DND-41 (cell line): Measurements from ENCODE around the gene P2RX2.

Experiments
- ATAC-seq: fragments of 200-7000 bp; cut with Tn5 transposase; 3 replicates; pipeline ENCODE4 v1.9.1; 2021; ENCODE audit warnings: low read depth; ENCODE audit not compliant: insufficient read depth
- DNase-seq: peaks from one replicate; pipeline ENCODE4 v3.0.0-alpha.2; 2020
- H2AFZ ChIP-seq: 2 replicates; pipeline ENCODE4 v1.6.0; 2012; ENCODE audit warnings: low read depth, low read length
- H3K27ac ChIP-seq: 2 replicates; pipeline ENCODE4 v1.5.1; 2012; ENCODE audit warnings: low read length, inconsistent platforms
- H3K27me3 ChIP-seq: fragments of 200-600 bp; sonication (generic); 2 replicates; pipeline ENCODE4 v1.6.0; 2012; ENCODE audit warnings: low read length, mild to moderate bottlenecking, inconsistent platforms; ENCODE audit not compliant: insufficient read depth, poor library complexity
- H3K36me3 ChIP-seq: 2 replicates; pipeline ENCODE4 v1.5.1; 2012; ENCODE audit warnings: low read length, inconsistent platforms; ENCODE audit not compliant: insufficient read depth
- H3K4me1 ChIP-seq: 2 replicates; pipeline ENCODE4 v1.5.1; 2012; ENCODE audit warnings: mild to moderate bottlenecking, low read length; ENCODE audit not compliant: insufficient read depth
- H3K4me2 ChIP-seq: 2 replicates; pipeline ENCODE4 v1.6.0; 2012; ENCODE audit warnings: mild to moderate bottlenecking, moderate library complexity, low read length, inconsistent platforms; ENCODE audit not compliant: insufficient read depth
- H3K4me3 ChIP-seq, 2 experiments: fragments of 200-600 bp in 1 of 2; shearing (Covaris generic) in 1 of 2; 2 replicates each; pipeline ENCODE4 v1.5.1; 2012 to 2016; ENCODE audit warnings: inconsistent platforms in 2 of 2, low read length in 2 of 2, mild to moderate bottlenecking in 2 of 2, low read depth in 1 of 2, moderate library complexity in 1 of 2
- H3K79me2 ChIP-seq: 2 replicates; pipeline ENCODE4 v1.6.0; 2012; ENCODE audit warnings: low read length, inconsistent platforms; ENCODE audit not compliant: insufficient read depth
- H3K9ac ChIP-seq: 2 replicates; pipeline ENCODE4 v1.6.0; 2012; ENCODE audit warnings: low read depth, mild to moderate bottlenecking, inconsistent platforms, low read length, moderate library complexity
- H3K9me3 ChIP-seq: 2 replicates; pipeline ENCODE4 v1.5.1; 2012; ENCODE audit warnings: low read length, moderate library complexity, mild to moderate bottlenecking, inconsistent platforms; ENCODE audit not compliant: insufficient read depth, severe bottlenecking
- H4K20me1 ChIP-seq: 2 replicates; pipeline ENCODE4 v1.6.0; 2012; ENCODE audit warnings: low read length; ENCODE audit not compliant: insufficient read depth
- CTCF ChIP-seq: IDR thresholded peaks from 2 replicates; pipeline ENCODE4 v1.5.1; 2012; ENCODE audit warnings: borderline replicate concordance, low read length, moderate library complexity, mild to moderate bottlenecking; ENCODE audit not compliant: poor library complexity, severe bottlenecking; ENCODE audit errors: extremely low read depth
- EZH2 ChIP-seq: IDR thresholded peaks from 3 replicates; pipeline ENCODE4 v1.6.1; 2012; ENCODE audit warnings: borderline replicate concordance, low read depth, mild to moderate bottlenecking, moderate library complexity, low read length, inconsistent platforms; ENCODE audit not compliant: severe bottlenecking

The P2RX2 gene

GRCh38 chr12:132586929-132587328 is 31.6 kb upstream of the P2RX2 start:
- Histone ChIP-seq H2AFZ (no peak overlapping the region), H4K20me1 (peaks cover 10% of the 10 kb centered on the region; the same call in 1 of the 2 replicates), H3K36me3 (peaks cover 10% of the 10 kb centered on the region), H3K4me2 (no peak overlapping the region), H3K4me3 (no peak overlapping the region), H3K27ac (no peak overlapping the region), H3K4me1 (no peaks in the 10 kb centered on the region), H3K9me3 (no peaks in the 10 kb centered on the region), H3K79me2 (no peaks in the 10 kb centered on the region), H3K27me3 (no peaks in the 10 kb centered on the region), H3K9ac (no peak overlapping the region)
- DNase-seq (no peak), ATAC-seq (no peak)
- TF ChIP-seq CTCF = no peak
- TF ChIP-seq EZH2 = no peak

- no peak for ATAC-seq
- Histone ChIP-seq H3K27me3 (no peaks in the 10 kb centered on the region), H4K20me1 (peaks cover 10% of the 10 kb centered on the region; the same call in 1 of the 2 replicates), H3K36me3 (peaks cover 3% of the 10 kb centered on the region; the same call in 1 of the 2 replicates), H3K27ac (no peak overlapping the region), H2AFZ (no peak overlapping the region), H3K9ac (no peak overlapping the region), H3K79me2 (no peaks in the 10 kb centered on the region), H3K4me3 (no peak overlapping the region), H3K4me1 (no peaks in the 10 kb centered on the region), H3K4me2 (no peak overlapping the region), H3K9me3 (no peaks in the 10 kb centered on the region)
- no peak for DNase-seq
- TF ChIP-seq EZH2 (no peak), CTCF (no peak)
These were observed 30.8 kb upstream of the P2RX2 start for GRCh38 chr12:132587781-132588180.

GRCh38 chr12:132588319-132588718 is 30.3 kb upstream of the P2RX2 start:
- Histone ChIP-seq H3K36me3 (peaks cover 3% of the 10 kb centered on the region; the same call in 1 of the 2 replicates), H3K27ac (no peak overlapping the region), H3K27me3 (no peaks in the 10 kb centered on the region), H3K4me2 (no peak overlapping the region), H3K4me1 (no peaks in the 10 kb centered on the region), H4K20me1 (peaks cover 10% of the 10 kb centered on the region; the same call in 1 of the 2 replicates), H2AFZ (no peak overlapping the region), H3K9me3 (no peaks in the 10 kb centered on the region), H3K4me3 (no peak overlapping the region), H3K9ac (no peak overlapping the region), H3K79me2 (no peaks in the 10 kb centered on the region)
- no peak for DNase-seq
- ATAC-seq = no peak
- no peak for TF ChIP-seq CTCF
- no peak for TF ChIP-seq EZH2
